ENCODE data around the gene TBC1D1.
A peak's percentile ranks its signal among the peaks of the same experiment; 100 is the strongest.

Gene TBC1D1

GRCh38 chr4:37991623-37992410 is 100.9 kb downstream of the TBC1D1 start:
- CTCF ChIA-PET = no interaction called here
- H3K4me1 Mint-ChIP-seq = peaks cover 18% of the 10 kb centered on the region
- no peaks in the 10 kb centered on the region for H3K9me3 Mint-ChIP-seq
- H3K27me3 Mint-ChIP-seq = no peaks in the 10 kb centered on the region
- no peak overlapping the region for H3K4me3 Mint-ChIP-seq
- peaks cover 18% of the 10 kb centered on the region for H3K36me3 Mint-ChIP-seq
- DNase-seq = no peak
- no peak overlapping the region for H3K27ac Mint-ChIP-seq

GRCh38 chr4:37993806-37994205 is 102.9 kb downstream of the TBC1D1 start:
- CTCF ChIA-PET = interaction anchor here (1.1 kb wide), 1 partner anchor 540 kb away, joined by 4 read pairs; a partner anchor contains a TSS
- Mint-ChIP-seq H3K27ac (no peak overlapping the region), H3K27me3 (no peaks in the 10 kb centered on the region), H3K4me3 (no peak overlapping the region), H3K9me3 (no peaks in the 10 kb centered on the region), H3K36me3 (peaks cover 10% of the 10 kb centered on the region), H3K4me1 (peaks cover 24% of the 10 kb centered on the region)
- no peak for DNase-seq

GRCh38 chr4:37994569-37994968 is 103.7 kb downstream of the TBC1D1 start:
- Mint-ChIP-seq H3K4me3 (no peak overlapping the region), H3K4me1 (peaks cover 30% of the 10 kb centered on the region), H3K27me3 (no peaks in the 10 kb centered on the region)

DNA sequence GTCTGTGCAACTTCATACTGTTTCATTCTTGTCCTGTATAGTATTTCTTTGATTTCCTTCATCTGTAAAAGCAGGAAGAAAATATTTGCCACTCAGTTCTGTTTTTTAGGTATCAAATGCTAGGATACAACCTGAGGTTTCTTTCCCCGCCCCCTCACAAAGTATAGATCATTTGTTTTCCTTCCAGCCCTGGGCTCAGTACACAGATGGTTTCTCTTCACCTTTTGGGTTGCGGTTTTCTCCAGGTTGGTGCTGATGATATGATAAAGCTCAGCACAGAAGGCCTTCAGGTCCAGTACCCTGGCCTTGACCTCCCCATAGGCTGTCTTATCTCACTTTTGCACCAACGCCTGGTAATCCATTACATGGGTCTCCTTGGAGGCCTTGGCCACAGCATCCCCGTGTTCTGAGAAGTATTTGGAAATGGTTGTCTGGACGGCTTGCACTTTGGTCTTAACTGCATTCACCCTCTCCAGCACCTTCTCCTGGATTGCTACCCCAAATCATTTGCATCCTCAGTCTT is 104.5 kb downstream of the TBC1D1 start:
- no peak for DNase-seq
- Mint-ChIP-seq H3K4me3 (no peak overlapping the region), H3K27me3 (no peaks in the 10 kb centered on the region), H3K27ac (no peak overlapping the region), H3K9me3 (no peaks in the 10 kb centered on the region), H3K36me3 (peaks cover 8% of the 10 kb centered on the region), H3K4me1 (peaks cover 35% of the 10 kb centered on the region)
- CTCF ChIA-PET = interaction anchor here (0.6 kb wide), 1 partner anchor 603 kb away, joined by 4 read pairs; no protein-coding TSS in a partner anchor

More at GRCh38 chr4:37994569-37994968, 103.7 kb downstream of the TBC1D1 start:
- CTCF ChIA-PET = no interaction called here
- Mint-ChIP-seq H3K9me3 (no peaks in the 10 kb centered on the region), H3K36me3 (peaks cover 8% of the 10 kb centered on the region), H3K27ac (peak overlapping the region; percentile 35)
- DNase-seq = no peak

DNA sequence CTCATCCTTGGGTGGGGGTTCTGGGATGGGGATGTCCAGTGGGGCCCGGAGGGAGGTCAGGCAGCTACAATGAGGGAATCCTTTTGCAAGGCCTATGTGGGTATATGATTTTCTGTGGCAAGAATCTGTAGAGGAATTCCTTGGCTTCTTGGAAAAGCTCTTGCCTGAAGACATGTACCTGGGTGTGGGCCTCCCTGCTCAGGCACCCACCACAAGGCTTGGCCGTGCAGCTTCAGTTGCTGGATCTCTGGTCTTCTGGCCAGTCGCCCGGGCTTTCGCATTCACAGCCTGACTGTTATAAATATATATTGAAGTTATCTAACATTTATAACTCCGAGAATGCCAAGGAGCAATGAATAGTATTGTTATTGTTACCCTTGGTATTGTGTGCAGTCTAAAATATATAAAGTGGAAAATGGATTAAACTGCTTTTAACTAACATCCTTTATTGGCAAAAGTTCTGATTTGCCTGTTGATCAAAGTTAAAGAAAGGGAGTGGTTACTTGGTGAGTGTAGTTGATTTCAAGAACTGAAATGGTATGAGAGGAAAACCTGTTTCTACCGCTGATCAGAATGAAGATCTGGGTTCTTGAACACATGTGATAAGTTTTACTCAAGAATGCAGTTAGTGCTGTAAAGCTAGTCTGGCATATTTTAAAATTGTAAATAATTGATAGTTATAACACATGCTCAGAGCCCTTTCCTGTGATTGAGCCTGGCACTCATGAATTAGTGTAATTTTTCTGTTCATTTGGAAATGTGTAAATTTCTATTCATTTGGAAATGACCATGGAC is 105.3 kb downstream of the TBC1D1 start:
- Mint-ChIP-seq H3K4me1 (peaks cover 35% of the 10 kb centered on the region), H3K9me3 (no peaks in the 10 kb centered on the region), H3K27me3 (no peaks in the 10 kb centered on the region), H3K36me3 (peaks cover 8% of the 10 kb centered on the region), H3K27ac (no peak overlapping the region), H3K4me3 (no peak overlapping the region)
- CTCF ChIA-PET = interaction anchor here (0.6 kb wide), 1 partner anchor 602 kb away, joined by 4 read pairs; no protein-coding TSS in a partner anchor
- DNase-seq = no peak

GRCh38 chr4:37998226-37998625 is 107.3 kb downstream of the TBC1D1 start:
- Mint-ChIP-seq H3K9me3 (no peaks in the 10 kb centered on the region), H3K4me1 (peaks cover 37% of the 10 kb centered on the region), H3K27ac (no peak overlapping the region), H3K27me3 (no peaks in the 10 kb centered on the region), H3K36me3 (peaks cover 4% of the 10 kb centered on the region), H3K4me3 (no peak overlapping the region)
- DNase-seq = no peak
- CTCF ChIA-PET = no interaction called here

- Mint-ChIP-seq H3K27me3 (no peaks in the 10 kb centered on the region), H3K4me3 (no peak overlapping the region), H3K27ac (peak overlapping the region; percentile 7), H3K9me3 (no peaks in the 10 kb centered on the region), H3K36me3 (peaks cover 2% of the 10 kb centered on the region), H3K4me1 (peaks cover 37% of the 10 kb centered on the region)
- peak; percentile 46 for DNase-seq
- CTCF ChIA-PET = no interaction called here
Measured at GRCh38 chr4:37999000-37999716, 108.3 kb downstream of the TBC1D1 start.

GRCh38 chr4:37999965-38000364 is 109.1 kb downstream of the TBC1D1 start:
- peaks cover 32% of the 10 kb centered on the region for H3K4me1 Mint-ChIP-seq
- no peak overlapping the region for H3K4me3 Mint-ChIP-seq
- CTCF ChIA-PET = no interaction called here

GRCh38 chr4:38001927-38002326 is 111.0 kb downstream of the TBC1D1 start:
- peaks cover 5% of the 10 kb centered on the region for H3K36me3 Mint-ChIP-seq

More at GRCh38 chr4:37999965-38000364, 109.1 kb downstream of the TBC1D1 start:
- DNase-seq = no peak
- peaks cover 2% of the 10 kb centered on the region for H3K36me3 Mint-ChIP-seq
- H3K27ac Mint-ChIP-seq = no peak overlapping the region
- H3K9me3 Mint-ChIP-seq = no peaks in the 10 kb centered on the region
- H3K27me3 Mint-ChIP-seq = no peaks in the 10 kb centered on the region

GRCh38 chr4:38002451-38003071 is 111.7 kb downstream of the TBC1D1 start:
- CTCF ChIA-PET = no interaction called here
- Mint-ChIP-seq H3K4me3 (no peak overlapping the region), H3K4me1 (peaks cover 21% of the 10 kb centered on the region), H3K36me3 (peaks cover 5% of the 10 kb centered on the region), H3K9me3 (no peaks in the 10 kb centered on the region), H3K27me3 (no peaks in the 10 kb centered on the region), H3K27ac (no peak overlapping the region)
- DNase-seq = no peak

More at GRCh38 chr4:38001927-38002326, 111.0 kb downstream of the TBC1D1 start:
- no peak for DNase-seq
- Mint-ChIP-seq H3K9me3 (no peaks in the 10 kb centered on the region), H3K4me3 (no peak overlapping the region), H3K4me1 (peaks cover 23% of the 10 kb centered on the region), H3K27ac (no peak overlapping the region), H3K27me3 (no peaks in the 10 kb centered on the region)
- CTCF ChIA-PET = no interaction called here

DNA sequence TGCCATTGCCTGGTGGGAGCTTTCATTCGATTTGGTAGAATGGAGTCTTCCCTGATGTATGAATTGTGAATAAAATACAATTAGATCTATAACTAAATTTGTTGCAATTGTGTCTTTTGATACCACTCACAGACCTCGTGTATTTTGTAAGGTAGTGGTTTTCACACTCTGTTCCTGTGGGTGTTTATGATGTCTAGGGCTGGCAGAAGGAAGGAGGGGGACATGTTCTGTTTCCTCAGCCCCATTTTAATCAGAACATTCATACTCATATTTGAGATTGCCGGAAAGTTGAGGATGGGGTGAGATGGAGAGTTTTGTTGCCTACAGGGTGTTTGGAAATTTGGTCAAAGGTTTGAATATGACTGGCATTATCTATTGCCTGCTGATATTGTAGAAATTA is 112.2 kb downstream of the TBC1D1 start:
- Mint-ChIP-seq H3K27me3 (no peaks in the 10 kb centered on the region), H3K4me1 (peaks cover 21% of the 10 kb centered on the region), H3K4me3 (no peak overlapping the region), H3K27ac (no peak overlapping the region), H3K9me3 (no peaks in the 10 kb centered on the region), H3K36me3 (peaks cover 5% of the 10 kb centered on the region)
- DNase-seq = no peak
- CTCF ChIA-PET = no interaction called here

GRCh38 chr4:38003628-38004027 is 112.7 kb downstream of the TBC1D1 start:
- H3K4me1 Mint-ChIP-seq = peaks cover 18% of the 10 kb centered on the region
- DNase-seq = no peak
- no peaks in the 10 kb centered on the region for H3K9me3 Mint-ChIP-seq
- H3K27me3 Mint-ChIP-seq = no peaks in the 10 kb centered on the region
- CTCF ChIA-PET = no interaction called here
- no peak overlapping the region for H3K4me3 Mint-ChIP-seq
- no peak overlapping the region for H3K27ac Mint-ChIP-seq
- peaks cover 5% of the 10 kb centered on the region for H3K36me3 Mint-ChIP-seq

DNA sequence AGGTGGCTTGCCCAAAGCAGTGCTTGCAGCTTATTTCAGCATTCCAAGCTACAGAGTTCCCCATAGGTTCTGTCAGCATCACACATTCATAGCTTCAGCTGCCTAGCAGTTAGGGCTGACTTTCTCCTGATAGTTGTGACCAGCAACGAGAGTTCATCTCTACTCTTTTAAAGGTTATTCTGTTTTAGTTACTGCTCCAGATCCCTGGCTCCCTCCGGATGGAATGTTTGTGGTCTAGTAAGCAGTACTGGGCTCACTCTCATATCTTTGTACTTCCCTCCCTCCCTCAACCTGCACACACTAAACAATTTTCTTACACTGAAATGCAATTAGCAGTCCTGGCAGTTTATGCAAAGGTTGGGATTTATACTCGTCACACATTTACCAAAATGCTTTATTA is 113.2 kb downstream of the TBC1D1 start:
- peaks cover 15% of the 10 kb centered on the region for H3K4me1 Mint-ChIP-seq
- no peak overlapping the region for H3K27ac Mint-ChIP-seq
- CTCF ChIA-PET = no interaction called here

GRCh38 chr4:38004887-38005286 is 114.0 kb downstream of the TBC1D1 start:
- no peak for DNase-seq
- Mint-ChIP-seq H3K9me3 (no peaks in the 10 kb centered on the region), H3K36me3 (peaks cover 5% of the 10 kb centered on the region), H3K4me1 (peaks cover 7% of the 10 kb centered on the region), H3K4me3 (no peak overlapping the region), H3K27me3 (no peaks in the 10 kb centered on the region), H3K27ac (no peak overlapping the region)
- CTCF ChIA-PET = no interaction called here

More for the DNA sequence above, 113.2 kb downstream of the TBC1D1 start:
- Mint-ChIP-seq H3K36me3 (peaks cover 5% of the 10 kb centered on the region), H3K9me3 (no peaks in the 10 kb centered on the region), H3K27me3 (no peaks in the 10 kb centered on the region), H3K4me3 (no peak overlapping the region)
- DNase-seq = no peak

Measured in activated naive CD4-positive, alpha-beta T cell treated with anti-CD3 and anti-CD28 coated beads, Interleukin-2, amount 10 ng/mL, durations not matched to agents 7 days and 5 days (primary cell).